Activated naive CD4-positive, alpha-beta T cell treated with anti-CD3 and anti-CD28 coated beads for 36 hours (primary cell): ENCODE measurements around the gene TMEM120B. TPM values are rescaled to one million over a fixed set of nuclear protein-coding genes. Genes with fewer than 3 reads are reported as not detected.

Experiments used
- CTCF ChIA-PET: fragments of 350-600 bp; sonication (Branson Sonifier 250); formaldehyde crosslinking; loops from one replicate; lab custom pipeline; 2021; ENCODE audit warnings: antibody characterized with exemption; lab: Charles Lee
- DNase-seq: peaks from one replicate; pipeline ENCODE4 v3.0.0-alpha.2; 2020
- H3K27ac Mint-ChIP-seq: one replicate; pipeline ENCODE4 v1.8.0; 2021; ENCODE audit warnings: mild to moderate bottlenecking, mixed read lengths
- H3K27me3 Mint-ChIP-seq: one replicate; pipeline ENCODE4 v1.8.0; 2021; ENCODE audit warnings: low read depth, mixed read lengths
- H3K36me3 Mint-ChIP-seq: one replicate; pipeline ENCODE4 v1.8.0; 2021; ENCODE audit warnings: low read depth, mixed read lengths
- H3K4me1 Mint-ChIP-seq: one replicate; pipeline ENCODE4 v1.8.0; 2021; ENCODE audit warnings: low read depth, mixed read lengths
- H3K4me3 Mint-ChIP-seq: one replicate; pipeline ENCODE4 v1.8.0; 2021; ENCODE audit warnings: mild to moderate bottlenecking, moderate library complexity, mixed read lengths
- H3K9me3 Mint-ChIP-seq: one replicate; pipeline ENCODE4 v1.8.0; 2021; ENCODE audit warnings: mixed read lengths
- intact Hi-C: fragments of 100-400 bp; cut with micrococcal nuclease; formaldehyde crosslinking; loops from one replicate; pipeline ENCODE4 v1.15.1; 2023
- total RNA-seq, 2 experiments: library from RNA; stranded (reverse); gene quantifications; one replicate each; pipeline ENCODE4 v1.2.3, GENCODE V29; 2021

The TMEM120B gene
- total RNA-seq, 2 experiments from 2014 or later, result 5.5 to 6.3 TPM

- CTCF ChIA-PET, result interaction anchor here (0.6 to 12.5 kb wide), 7 partner anchors 8 to 1602 kb away, joined by 3 to 494 read pairs (median 5); partner anchors contain the start of genes PSMD9, RHOF and RPLP0
- peak overlapping the region; percentile 100 for H3K27ac Mint-ChIP-seq
- intact Hi-C loops, result loop anchor here (1.0 to 2.0 kb wide), 5 partner anchors 9 to 698 kb away; partner anchors contain the start of gene ZCCHC8
- DNase-seq, result peak; percentile 95
- H3K27me3 Mint-ChIP-seq, result no peaks in the 10 kb centered on the region
- peak overlapping the region; percentile 97 for H3K4me3 Mint-ChIP-seq
- H3K9me3 Mint-ChIP-seq, result no peaks in the 10 kb centered on the region
- peaks cover 27% of the 10 kb centered on the region for H3K36me3 Mint-ChIP-seq
- peaks cover 32% of the 10 kb centered on the region for H3K4me1 Mint-ChIP-seq
Observed at GRCh38 chr12:121802843-121803698, 90.5 kb downstream of the TMEM120B start.

- H3K4me3 Mint-ChIP-seq, result peak within 1 kb of the TSS; percentile 97
- H3K4me1 Mint-ChIP-seq, result peaks cover 29% of the 10 kb centered on the region
- H3K27me3 Mint-ChIP-seq, result no peaks in the 10 kb centered on the region
- DNase-seq, result peak; percentile 67
- CTCF ChIA-PET, result interaction anchor here (0.6 to 12.5 kb wide), 3 partner anchors 8 to 1603 kb away, joined by 4 to 494 read pairs (median 48); partner anchors contain the start of genes RHOF and RPLP0
- H3K36me3 Mint-ChIP-seq, result peaks cover 28% of the 10 kb centered on the region
- intact Hi-C loops, result loop anchor here (1.0 to 2.0 kb wide), 4 partner anchors 8 to 697 kb away; partner anchors contain the start of gene ZCCHC8
- H3K27ac Mint-ChIP-seq, result peak within 1 kb of the TSS; percentile 100
- no peaks in the 10 kb centered on the region for H3K9me3 Mint-ChIP-seq
Observed at GRCh38 chr12:121803861-121804416, 91.4 kb downstream of the TMEM120B start, which contains the start of gene SETD1B. TSS of gene SETD1B (plus strand) at chr12:121804009. CDS start at chr12:121804738, 729 bp downstream.

GRCh38 chr12:121804417-121805111 lies 92.0 kb downstream of the TMEM120B start:
- intact Hi-C loops, result no loop called here
- Mint-ChIP-seq H3K27me3 (no peaks in the 10 kb centered on the region), H3K27ac (peak overlapping the region; percentile 99), H3K4me3 (peak overlapping the region; percentile 95), H3K4me1 (peaks cover 29% of the 10 kb centered on the region), H3K36me3 (peaks cover 34% of the 10 kb centered on the region), H3K9me3 (no peaks in the 10 kb centered on the region)
- CTCF ChIA-PET, result interaction anchor here (4.3 to 12.5 kb wide), 2 partner anchors 7 to 9 kb away, joined by 48 to 494 read pairs; partner anchors contain the start of gene RHOF
- peak; percentile 61 for DNase-seq

GRCh38 chr12:121805171-121806008 lies 92.8 kb downstream of the TMEM120B start:
- CTCF ChIA-PET, result interaction anchor here (12.5 kb wide), 1 partner anchor 10 kb away, joined by 494 read pairs; the partner anchor contains the start of gene RHOF
- Mint-ChIP-seq H3K4me3 (peak overlapping the region; percentile 95), H3K4me1 (peaks cover 33% of the 10 kb centered on the region), H3K9me3 (no peaks in the 10 kb centered on the region), H3K27me3 (no peaks in the 10 kb centered on the region), H3K27ac (peak overlapping the region; percentile 99), H3K36me3 (peaks cover 35% of the 10 kb centered on the region)
- no peak for DNase-seq
- intact Hi-C loops, result no loop called here

- Mint-ChIP-seq H3K36me3 (peaks cover 35% of the 10 kb centered on the region), H3K4me1 (peaks cover 39% of the 10 kb centered on the region), H3K27ac (peak overlapping the region; percentile 87), H3K27me3 (no peaks in the 10 kb centered on the region), H3K9me3 (no peaks in the 10 kb centered on the region), H3K4me3 (peak overlapping the region; percentile 80)
- intact Hi-C loops, result no loop called here
- DNase-seq, result no peak
- CTCF ChIA-PET, result interaction anchor here (0.6 to 12.5 kb wide), 5 partner anchors 10 to 317 kb away, joined by 3 to 494 read pairs (median 3); partner anchors contain the start of genes PSMD9 and RHOF
Observed at GRCh38 chr12:121806009-121806545, 93.5 kb downstream of the TMEM120B start.

GRCh38 chr12:121806546-121807423 lies 94.2 kb downstream of the TMEM120B start:
- H3K4me3 Mint-ChIP-seq, result peak overlapping the region; percentile 80
- H3K36me3 Mint-ChIP-seq, result peaks cover 32% of the 10 kb centered on the region
- H3K4me1 Mint-ChIP-seq, result peaks cover 43% of the 10 kb centered on the region
- CTCF ChIA-PET, result interaction anchor here (0.6 to 12.5 kb wide), 7 partner anchors 9 to 316 kb away, joined by 3 to 494 read pairs (median 3); partner anchors contain the start of genes PSMD9 and RHOF
- intact Hi-C loops, result no loop called here
- no peaks in the 10 kb centered on the region for H3K9me3 Mint-ChIP-seq
- no peak for DNase-seq
- no peaks in the 10 kb centered on the region for H3K27me3 Mint-ChIP-seq
- H3K27ac Mint-ChIP-seq, result peak overlapping the region; percentile 87

GRCh38 chr12:121807642-121808347 lies 95.2 kb downstream of the TMEM120B start:
- Mint-ChIP-seq H3K27me3 (no peaks in the 10 kb centered on the region), H3K9me3 (no peaks in the 10 kb centered on the region), H3K36me3 (peaks cover 27% of the 10 kb centered on the region), H3K4me3 (no peak overlapping the region), H3K27ac (peak overlapping the region; percentile 12), H3K4me1 (peaks cover 49% of the 10 kb centered on the region)
- intact Hi-C loops, result no loop called here
- no peak for DNase-seq
- CTCF ChIA-PET, result interaction anchor here (1.0 to 12.5 kb wide), 4 partner anchors 12 to 87 kb away, joined by 3 to 494 read pairs (median 3); partner anchors contain the start of genes PSMD9 and RHOF

GRCh38 chr12:121808623-121809022 lies 96.1 kb downstream of the TMEM120B start:
- intact Hi-C loops, result no loop called here
- H3K27me3 Mint-ChIP-seq, result no peaks in the 10 kb centered on the region
- peaks cover 57% of the 10 kb centered on the region for H3K4me1 Mint-ChIP-seq
- no peak overlapping the region for H3K4me3 Mint-ChIP-seq
- DNase-seq, result no peak
- H3K9me3 Mint-ChIP-seq, result no peaks in the 10 kb centered on the region
- H3K27ac Mint-ChIP-seq, result no peak overlapping the region
- CTCF ChIA-PET, result interaction anchor here (1.2 to 12.5 kb wide), 3 partner anchors 13 to 79 kb away, joined by 3 to 494 read pairs (median 3); partner anchors contain the start of gene RHOF
- H3K36me3 Mint-ChIP-seq, result peaks cover 28% of the 10 kb centered on the region

GRCh38 chr12:121809712-121810116 lies 97.2 kb downstream of the TMEM120B start:
- H3K9me3 Mint-ChIP-seq, result no peaks in the 10 kb centered on the region
- H3K27ac Mint-ChIP-seq, result peak overlapping the region; percentile 50
- intact Hi-C loops, result no loop called here
- no peak for DNase-seq
- peaks cover 60% of the 10 kb centered on the region for H3K4me1 Mint-ChIP-seq
- peaks cover 29% of the 10 kb centered on the region for H3K36me3 Mint-ChIP-seq
- H3K27me3 Mint-ChIP-seq, result no peaks in the 10 kb centered on the region
- H3K4me3 Mint-ChIP-seq, result no peak overlapping the region
- CTCF ChIA-PET, result interaction anchor here (1.2 to 12.5 kb wide), 5 partner anchors 7 to 33 kb away, joined by 3 to 494 read pairs (median 16); partner anchors contain the start of genes RHOF and SETD1B
